ENCODE results near the gene HECW1.

GRCh38 chr7:43112941-43113621 lies 634 bp downstream of the HECW1 start:
- TF ChIP-seq CTCF (optimal IDR thresholded peaks at IDR 0.05 in 1 of 3, IDR thresholded peaks at IDR 0.05 in 1 of 3, conservative IDR thresholded peaks at IDR 0.05 in 1 of 3; ENCODE audit: extremely low read depth in 1 of 3, insufficient read depth in 2 of 3, low read length in 3 of 3) (no peak), EZH2 (IDR thresholded peaks at IDR 0.05; ENCODE audit: low read length) (peak; percentile 62)

Measured in keratinocyte (primary cell).